Esophagus muscularis mucosa (tissue), 4 donors: ENCODE data around the gene DYNC1I1. TPM values are rescaled to one million over a fixed set of nuclear protein-coding genes. Genes with fewer than 3 reads are reported as not detected.

ENCODE experiments used
- DNase-seq: peaks from one replicate; pipeline ENCODE4 v3.0.0-alpha.2; 2017; ENCODE audit errors: extremely low spot score
- H3K27ac ChIP-seq, 4 donors: fragments of 200-600 bp; sonication (generic); replicated peaks in 1 of 4; 1 replicate in 3 of 4; 2 replicates in 1 of 4; pipeline ENCODE4 v1.5.1; 2016 to 2019; ENCODE audit warnings: mild to moderate bottlenecking in 1 of 4
- H3K27me3 ChIP-seq, 4 donors: fragments of 200-600 bp; sonication (generic); one replicate each; pipeline versions ENCODE4 v1.5.1 to v1.6.0; 2016 to 2019
- H3K36me3 ChIP-seq, 4 donors: fragments of 200-600 bp; sonication (generic); one replicate each; pipeline ENCODE4 v1.5.1; 2016 to 2019
- H3K4me1 ChIP-seq, 4 donors: fragments of 200-600 bp; sonication (generic); one replicate each; pipeline ENCODE4 v1.5.1; 2016 to 2019
- H3K4me3 ChIP-seq, 4 donors: fragments of 200-600 bp; sonication (generic); 1 replicate in 2 of 4; 2 replicates in 2 of 4; pipeline ENCODE4 v1.5.1; 2016 to 2019; ENCODE audit warnings: mild to moderate bottlenecking in 4 of 4, moderate library complexity in 1 of 4
- H3K9me3 ChIP-seq, 4 donors: fragments of 200-600 bp; sonication (generic); 1 replicate in 3 of 4; 2 replicates in 1 of 4; pipeline ENCODE4 v1.5.1; 2016 to 2019
- CTCF ChIP-seq, 3 experiments: fragments of 200-600 bp in 2 of 3; fragments of 450-650 bp in 1 of 3; sonication (generic) in 2 of 3; IDR thresholded peaks; one replicate each; pipeline ENCODE4 v1.5.1; 2017 to 2019; ENCODE audit warnings: antibody characterized with exemption in 3 of 3, mild to moderate bottlenecking in 2 of 3, moderate library complexity in 1 of 3
- EP300 ChIP-seq: sonication (generic); formaldehyde crosslinking; IDR thresholded peaks from one replicate; pipeline ENCODE4 v1.6.1; 2017; ENCODE audit warnings: antibody characterized with exemption
- POLR2A ChIP-seq: fragments of 450-650 bp; IDR thresholded peaks from one replicate; pipeline ENCODE4 v1.6.1; 2017; ENCODE audit warnings: antibody characterized with exemption, moderate library complexity, mild to moderate bottlenecking, low read depth
- POLR2AphosphoS5 ChIP-seq, 2 donors: sonication (generic); formaldehyde crosslinking; IDR thresholded peaks; one replicate each; pipeline ENCODE4 v1.6.1; 2017; ENCODE audit warnings: antibody characterized with exemption in 2 of 2
- WGBS: methylation state at CpG from one replicate; pipeline ENCODE4 v1.1.5; 2018; 5-methylcytosine and 5-hydroxymethylcytosine counted together
- intact Hi-C: fragments of 100-400 bp; cut with DNase I; formaldehyde crosslinking; loops from one replicate; pipeline ENCODE4 v1.15.1; 2023
- total RNA-seq, 4 donors: library from RNA; depleted of rRNA; stranded (reverse); fragments of >200 nt; gene quantifications; one replicate each; pipeline versions ENCODE4 v1.1.0 to v1.2.1, GENCODE V29; 2016

DYNC1I1 gene
- total RNA-seq, 4 donors from 2014 or later: 8.7 to 16.4 (median 12.3) TPM

GRCh38 chr7:95971716-95972115, 199.4 kb downstream of the DYNC1I1 start:
- H3K27me3 ChIP-seq: no peaks in the 10 kb centered on the region
- H3K36me3 ChIP-seq: no peaks in the 10 kb centered on the region
- H3K4me3 ChIP-seq: no peak overlapping the region
- H3K4me1 ChIP-seq: no peaks in the 10 kb centered on the region
- no peak for DNase-seq
- no peak for TF ChIP-seq EP300
- no peak for TF ChIP-seq POLR2A
- no peak for TF ChIP-seq POLR2AphosphoS5 (IDR thresholded peaks at IDR 0.05)
- no peak for TF ChIP-seq CTCF (IDR thresholded peaks at IDR 0.05)
- intact Hi-C loops: no loop called here
- WGBS: 87% methylated on average over 5 of the region's 6 CpGs
- no peaks in the 10 kb centered on the region for H3K9me3 ChIP-seq
- H3K27ac ChIP-seq: no peak overlapping the region

- no peak overlapping the region for H3K4me3 ChIP-seq
- WGBS: 66% methylated on average over 7 of the region's 7 CpGs
- no peaks in the 10 kb centered on the region for H3K4me1 ChIP-seq
- TF ChIP-seq POLR2A (no peak), EP300 (no peak), CTCF (IDR thresholded peaks at IDR 0.05) (no peak), POLR2AphosphoS5 (IDR thresholded peaks at IDR 0.05) (no peak)
- no peaks in the 10 kb centered on the region for H3K27me3 ChIP-seq
- no peak overlapping the region for H3K27ac ChIP-seq
- H3K9me3 ChIP-seq: no peaks in the 10 kb centered on the region
- intact Hi-C loops: no loop called here
- DNase-seq: no peak
- no peaks in the 10 kb centered on the region for H3K36me3 ChIP-seq
Observed at GRCh38 chr7:95972523-95972922, 200.2 kb downstream of the DYNC1I1 start.

- no peak overlapping the region for H3K4me3 ChIP-seq
- H3K27ac ChIP-seq: no peak overlapping the region
- DNase-seq: no peak
- intact Hi-C loops: no loop called here
- no peaks in the 10 kb centered on the region for H3K27me3 ChIP-seq
- H3K4me1 ChIP-seq: no peaks in the 10 kb centered on the region
- TF ChIP-seq CTCF (IDR thresholded peaks at IDR 0.05) (no peak), EP300 (no peak), POLR2AphosphoS5 (IDR thresholded peaks at IDR 0.05) (no peak), POLR2A (no peak)
- no peaks in the 10 kb centered on the region for H3K9me3 ChIP-seq
- no peaks in the 10 kb centered on the region for H3K36me3 ChIP-seq
- WGBS: 29% methylated on average over 1 of the region's 1 CpG
Observed at GRCh38 chr7:95974108-95974507, 201.8 kb downstream of the DYNC1I1 start.

GRCh38 chr7:95976369-95977060, 204.2 kb downstream of the DYNC1I1 start:
- H3K9me3 ChIP-seq: no peaks in the 10 kb centered on the region
- no peak overlapping the region for H3K27ac ChIP-seq
- no peak overlapping the region for H3K4me3 ChIP-seq
- 65% methylated on average over 4 of the region's 4 CpGs for WGBS
- no peaks in the 10 kb centered on the region for H3K4me1 ChIP-seq
- H3K36me3 ChIP-seq: no peaks in the 10 kb centered on the region
- intact Hi-C loops: no loop called here
- no peak for TF ChIP-seq CTCF (IDR thresholded peaks at IDR 0.05)
- TF ChIP-seq EP300: no peak
- TF ChIP-seq POLR2AphosphoS5 (IDR thresholded peaks at IDR 0.05): no peak
- no peak for TF ChIP-seq POLR2A
- no peaks in the 10 kb centered on the region for H3K27me3 ChIP-seq
- DNase-seq: no peak

- Histone ChIP-seq H3K36me3 (no peaks in the 10 kb centered on the region), H3K4me3 (no peak overlapping the region), H3K27me3 (no peaks in the 10 kb centered on the region), H3K9me3 (no peaks in the 10 kb centered on the region), H3K27ac (no peak overlapping the region), H3K4me1 (no peaks in the 10 kb centered on the region)
- intact Hi-C loops: no loop called here
- TF ChIP-seq POLR2AphosphoS5 (IDR thresholded peaks at IDR 0.05): no peak
- no peak for TF ChIP-seq POLR2A
- TF ChIP-seq CTCF (IDR thresholded peaks at IDR 0.05): no peak
- TF ChIP-seq EP300: no peak
- DNase-seq: no peak
- 77% methylated on average over 1 of the region's 1 CpG for WGBS
Observed at GRCh38 chr7:95977994-95978393, 205.6 kb downstream of the DYNC1I1 start.
